Astrocyte (in vitro differentiated cells and primary cell): ENCODE results near the gene DTNB.

ENCODE experiments used
- CTCF ChIP-seq: IDR thresholded peaks from 2 replicates; pipeline ENCODE4 v1.5.1; 2011; ENCODE audit warnings: low read depth, mild to moderate bottlenecking, inconsistent platforms, low read length, moderate library complexity; ENCODE audit not compliant: insufficient read depth
- EZH2 ChIP-seq: IDR thresholded peaks from 2 replicates; pipeline ENCODE4 v1.6.1; 2012; ENCODE audit warnings: mild to moderate bottlenecking, low read length, inconsistent platforms; ENCODE audit not compliant: insufficient read depth

DNA sequence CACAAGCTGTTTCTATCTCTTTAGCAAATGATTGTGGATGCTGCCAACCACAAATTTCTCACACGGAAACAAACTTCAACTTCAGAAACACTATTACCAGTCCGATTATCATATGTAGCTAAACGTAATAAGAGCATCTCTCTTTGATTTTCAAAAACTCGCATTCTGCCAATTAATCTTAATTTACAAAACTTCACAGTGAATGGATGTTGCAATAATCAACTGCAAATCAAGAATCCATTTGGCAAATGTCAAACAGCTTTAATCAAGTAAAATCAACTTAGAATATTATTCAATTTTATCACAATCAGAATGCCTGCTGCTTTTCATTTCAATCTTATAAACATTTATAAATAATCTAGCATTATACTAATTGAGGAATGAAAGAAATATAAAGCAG lies 54.2 kb downstream of the DTNB start:
- TF ChIP-seq CTCF, result no peak
- no peak for TF ChIP-seq EZH2
